MM.1S (cell line): Measurements from ENCODE around the gene GPR139.

Source experiments
- CTCF ChIP-seq: fragments of 300-600 bp; sonication (generic); IDR thresholded peaks from 2 replicates; pipeline ENCODE4 v1.5.1; 2016; ENCODE audit warnings: antibody characterized with exemption, low read length, mixed read lengths
- EZH2phosphoT487 ChIP-seq: fragments of 300-600 bp; sonication (generic); IDR thresholded peaks from 2 replicates; pipeline ENCODE4 v1.6.1; 2018; ENCODE audit warnings: antibody characterized with exemption, low read length

GRCh38 chr16:20072146-20072873 is 1.4 kb downstream of the GPR139 start:
- TF ChIP-seq EZH2phosphoT487 = no peak
- TF ChIP-seq CTCF = no peak
